Type B pancreatic cell (in vitro differentiated cells): Measurements from ENCODE around the gene IGF1R. TPM values are rescaled to one million over a fixed set of nuclear protein-coding genes. Genes with fewer than 3 reads are reported as not detected.
A peak's percentile ranks its signal among the peaks of the same experiment; 100 is the strongest.

ENCODE experiments used
- DNase-seq: peaks from one replicate; pipeline ENCODE4 v3.0.0; 2021; ENCODE audit warnings: mixed read lengths; ENCODE audit not compliant: unreplicated experiment; ENCODE audit errors: extremely low spot score
- H3K27ac Mint-ChIP-seq: 2 replicates; pipeline ENCODE4 v1.8.0; 2021; ENCODE audit warnings: mild to moderate bottlenecking, mixed read lengths
- H3K27me3 Mint-ChIP-seq: 2 replicates; pipeline ENCODE4 v1.8.0; 2021; ENCODE audit warnings: mixed read lengths
- H3K36me3 Mint-ChIP-seq: 2 replicates; pipeline ENCODE4 v1.8.0; 2021; ENCODE audit warnings: mixed read lengths
- H3K4me1 Mint-ChIP-seq: one replicate; pipeline ENCODE4 v1.8.0; 2021; ENCODE audit warnings: mixed read lengths; ENCODE audit not compliant: unreplicated experiment
- H3K4me3 Mint-ChIP-seq: 2 replicates; pipeline ENCODE4 v1.8.0; 2021; ENCODE audit warnings: mild to moderate bottlenecking, mixed read lengths
- H3K9me3 Mint-ChIP-seq: 2 replicates; pipeline ENCODE4 v1.8.0; 2021; ENCODE audit warnings: mixed read lengths
- CTCF ChIP-seq: fragments of 200-600 bp; sonication (generic); conservative IDR thresholded peaks from 2 replicates; pipeline ENCODE4 v1.5.0; 2021; ENCODE audit warnings: antibody characterized with exemption, mild to moderate bottlenecking
- total RNA-seq: library from RNA; stranded (reverse); gene quantifications from 2 replicates; pipeline ENCODE4 v1.2.1, GENCODE V29; 2021; ENCODE audit warnings: low replicate concordance

Gene IGF1R
- total RNA-seq, 1 donor from 2014 or later = 87.1 TPM

GRCh38 chr15:98690272-98690950, 42.1 kb downstream of the IGF1R start:
- DNase-seq = no peak
- H3K36me3 Mint-ChIP-seq = no peaks in the 10 kb centered on the region
- peaks cover 59% of the 10 kb centered on the region for H3K4me1 Mint-ChIP-seq
- no peaks in the 10 kb centered on the region for H3K27me3 Mint-ChIP-seq
- H3K27ac Mint-ChIP-seq = no peak overlapping the region
- TF ChIP-seq CTCF = no peak
- no peaks in the 10 kb centered on the region for H3K9me3 Mint-ChIP-seq
- H3K4me3 Mint-ChIP-seq = no peak overlapping the region

DNA sequence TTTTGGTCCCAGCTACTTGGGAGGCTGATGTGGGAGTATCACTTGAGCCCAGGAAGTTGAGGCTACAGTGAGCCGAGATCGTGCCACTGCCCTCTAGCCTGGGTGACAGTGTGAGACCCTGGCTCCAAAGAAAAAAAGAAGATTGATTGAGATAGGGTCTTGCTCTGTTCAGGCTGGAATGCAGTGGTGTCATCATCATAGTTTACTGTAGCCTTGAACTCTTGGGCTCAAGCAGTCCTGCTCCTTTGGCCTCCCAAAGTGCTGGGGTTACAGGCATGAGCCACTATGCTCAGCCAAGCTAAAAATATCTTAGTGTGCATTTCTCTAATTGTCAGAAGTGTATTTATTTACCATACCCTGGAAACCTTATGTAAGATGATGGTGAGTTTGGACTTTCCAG, 43.9 kb downstream of the IGF1R start:
- Mint-ChIP-seq H3K27ac (no peak overlapping the region), H3K27me3 (no peaks in the 10 kb centered on the region), H3K4me1 (peaks cover 59% of the 10 kb centered on the region), H3K9me3 (no peaks in the 10 kb centered on the region), H3K4me3 (no peak overlapping the region), H3K36me3 (peaks cover 4% of the 10 kb centered on the region)
- DNase-seq = no peak
- no peak for TF ChIP-seq CTCF

GRCh38 chr15:98694161-98694560, 45.8 kb downstream of the IGF1R start:
- Mint-ChIP-seq H3K36me3 (peaks cover 8% of the 10 kb centered on the region), H3K27me3 (no peaks in the 10 kb centered on the region), H3K4me3 (no peak overlapping the region), H3K27ac (no peak overlapping the region), H3K4me1 (peaks cover 54% of the 10 kb centered on the region), H3K9me3 (no peaks in the 10 kb centered on the region)
- TF ChIP-seq CTCF = no peak
- no peak for DNase-seq

GRCh38 chr15:98698792-98699191, 50.5 kb downstream of the IGF1R start:
- Mint-ChIP-seq H3K4me1 (peaks cover 66% of the 10 kb centered on the region), H3K27ac (no peak overlapping the region), H3K4me3 (no peak overlapping the region), H3K9me3 (no peaks in the 10 kb centered on the region), H3K27me3 (no peaks in the 10 kb centered on the region), H3K36me3 (peaks cover 8% of the 10 kb centered on the region)
- no peak for DNase-seq
- no peak for TF ChIP-seq CTCF

DNA sequence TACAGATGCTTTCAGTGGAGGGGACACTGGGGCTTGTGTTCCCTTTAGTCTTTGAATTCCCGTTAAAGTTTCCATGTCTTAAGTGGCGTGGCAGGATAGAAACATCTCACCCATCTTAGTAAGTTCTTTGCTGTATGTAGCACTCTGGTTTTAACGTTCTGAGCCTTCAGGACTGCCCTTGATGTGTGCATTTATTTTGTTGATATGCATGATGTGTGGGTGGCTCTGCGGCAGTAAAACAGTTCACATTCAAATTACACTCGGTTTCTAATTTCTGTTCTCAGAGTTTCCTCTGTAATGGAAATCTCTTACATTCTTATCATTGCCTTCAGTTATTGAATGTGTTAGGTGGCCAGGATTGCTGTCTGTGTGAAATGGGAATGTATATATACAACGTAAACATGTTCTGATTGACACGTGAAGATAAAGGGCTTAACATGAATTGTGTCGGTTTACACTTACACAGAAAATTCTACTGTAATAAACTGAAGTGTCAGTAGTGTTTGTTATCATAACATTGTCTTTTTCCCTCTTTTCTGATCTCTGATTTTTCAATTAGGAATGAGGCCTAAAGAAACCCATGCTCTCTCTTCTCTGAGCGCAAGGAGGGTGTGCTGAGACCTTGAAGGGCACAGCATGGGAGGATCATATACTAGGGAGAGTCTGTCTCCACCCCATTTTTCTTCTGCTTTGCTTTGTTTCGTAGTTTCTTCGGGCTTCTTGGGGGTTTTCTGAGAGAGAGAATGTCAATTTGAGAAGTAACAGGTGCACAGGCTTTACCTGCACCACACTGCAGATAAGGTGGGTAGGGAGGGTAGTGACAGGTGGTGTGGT, 51.5 kb downstream of the IGF1R start:
- DNase-seq = no peak
- H3K27me3 Mint-ChIP-seq = no peaks in the 10 kb centered on the region
- H3K9me3 Mint-ChIP-seq = no peaks in the 10 kb centered on the region
- peaks cover 8% of the 10 kb centered on the region for H3K36me3 Mint-ChIP-seq
- H3K4me3 Mint-ChIP-seq = peak overlapping the region; percentile 9
- H3K4me1 Mint-ChIP-seq = peaks cover 56% of the 10 kb centered on the region
- TF ChIP-seq CTCF = no peak
- H3K27ac Mint-ChIP-seq = peak overlapping the region; percentile 29
